PC-3 (cell line): ENCODE data around the gene HSD3B7. TPM values are rescaled to one million over a fixed set of nuclear protein-coding genes. Genes with fewer than 3 reads are reported as not detected.
"Not testable (repeated sequence)": the region's sequence is repeated elsewhere in the genome, so short reads cannot be mapped to it uniquely, and the experiment has no call there.

Experiments used
- ATAC-seq: fragments of 200-7000 bp; cut with Tn5 transposase; 2 replicates; pipeline ENCODE4 v1.9.1; 2020; ENCODE audit warnings: mild to moderate bottlenecking, moderate library complexity
- BruUV-seq: library from RNA; stranded (reverse); fragments of 400-500 nt; replicated peaks from 2 replicates; lab custom pipeline; 2021; lab: Mats Ljungman, UMichigan
- CTCF ChIA-PET: fragments of 300-600 bp; sonication (Branson Sonifier 250); formaldehyde crosslinking; loops from one replicate; lab custom pipeline; 2022; ENCODE audit warnings: antibody characterized with exemption; lab: Charles Lee
- POLR2A ChIA-PET: fragments of 300-600 bp; sonication (Branson Sonifier 250); formaldehyde crosslinking; loops from one replicate; lab custom pipeline; 2022; ENCODE audit warnings: antibody characterized with exemption; ENCODE audit not compliant: unreplicated experiment; lab: Charles Lee
- DNase-seq: peaks from one replicate; pipeline ENCODE4 v3.0.0-alpha.2; 2015
- H2AFZ ChIP-seq: fragments of 300-600 bp; sonication (generic); 2 replicates; pipeline ENCODE4 v1.6.0; 2016; ENCODE audit warnings: antibody characterized with exemption, low read length
- H3F3A ChIP-seq: fragments of 300-600 bp; sonication (generic); one replicate; pipeline ENCODE4 v1.6.0; 2017; ENCODE audit warnings: antibody characterized with exemption, low read length, control low read depth, mild to moderate bottlenecking; ENCODE audit not compliant: unreplicated experiment
- H3K27ac ChIP-seq: fragments of 300-600 bp; sonication (generic); 2 replicates; pipeline ENCODE4 v1.5.1; 2016; ENCODE audit warnings: mild to moderate bottlenecking, low read length
- H3K27me3 ChIP-seq: fragments of 300-600 bp; sonication (generic); 2 replicates; pipeline ENCODE4 v1.6.1; 2016; ENCODE audit warnings: low read length, mixed read lengths
- H3K36me3 ChIP-seq: fragments of 300-600 bp; sonication (generic); 2 replicates; pipeline ENCODE4 v1.6.1; 2016; ENCODE audit warnings: low read depth, mixed run types, low read length, mixed read lengths
- H3K4me1 ChIP-seq: fragments of 300-600 bp; sonication (generic); 2 replicates; pipeline ENCODE4 v1.5.1; 2016; ENCODE audit warnings: low read length; ENCODE audit not compliant: insufficient read depth
- H3K4me2 ChIP-seq: fragments of 300-600 bp; sonication (generic); 2 replicates; pipeline ENCODE4 v1.6.0; 2016; ENCODE audit warnings: low read length
- H3K4me3 ChIP-seq: fragments of 300-600 bp; sonication (generic); 2 replicates; pipeline ENCODE4 v1.5.1; 2016; ENCODE audit warnings: mild to moderate bottlenecking, low read length, mixed read lengths
- H3K79me2 ChIP-seq: fragments of 300-600 bp; sonication (generic); 2 replicates; pipeline ENCODE4 v1.6.1; 2017; ENCODE audit warnings: low read length, mixed read lengths
- H3K9ac ChIP-seq: fragments of 300-600 bp; sonication (generic); 2 replicates; pipeline ENCODE4 v1.6.0; 2016; ENCODE audit warnings: mild to moderate bottlenecking, low read length
- H3K9me2 ChIP-seq: fragments of 300-600 bp; sonication (generic); replicated peaks from 2 replicates; pipeline ENCODE4 v1.6.1; 2016; ENCODE audit warnings: mixed run types, low read length, mixed read lengths
- H3K9me3 ChIP-seq: fragments of 300-600 bp; sonication (generic); 2 replicates; pipeline ENCODE4 v1.6.1; 2016; ENCODE audit warnings: low read length, mixed read lengths
- H4K20me1 ChIP-seq: fragments of 300-600 bp; sonication (generic); 2 replicates; pipeline ENCODE4 v1.6.1; 2016; ENCODE audit warnings: low read length, mixed read lengths
- EZH2 ChIP-seq: fragments of 300-600 bp; sonication (generic); IDR thresholded peaks from one replicate; pipeline ENCODE4 v1.6.1; 2017; ENCODE audit warnings: antibody characterized with exemption, mild to moderate bottlenecking, low read length; ENCODE audit not compliant: unreplicated experiment
- EZH2phosphoT487 ChIP-seq: fragments of 300-600 bp; sonication (generic); IDR thresholded peaks from 2 replicates; pipeline ENCODE4 v1.6.1; 2018; ENCODE audit warnings: mild to moderate bottlenecking, antibody characterized with exemption, low read length, borderline replicate concordance
- intact Hi-C: fragments of 100-400 bp; cut with micrococcal nuclease; formaldehyde crosslinking; loops from 2 replicates; pipeline ENCODE4 v1.9.0; 2023
- total RNA-seq: library from RNA; depleted of rRNA; stranded (reverse); fragments of >200 nt; gene quantifications from 2 replicates; pipeline ENCODE4 v1.2.3, GENCODE V29; 2014
- TF ChIP-seq, protein P1 (sequence below): fragments of 300-600 bp; sonication (generic); conservative IDR thresholded peaks from 2 replicates; pipeline ENCODE4 v1.5.1; 2017; ENCODE audit warnings: antibody characterized with exemption, low read depth, mild to moderate bottlenecking, low read length

Gene HSD3B7
- total RNA-seq, 1 experiment from 2014 or later: 16.3 TPM

GRCh38 chr16:31016018-31016417 lies 31.0 kb downstream of the HSD3B7 start:
- H3K27ac ChIP-seq: no peak overlapping the region
- H3F3A ChIP-seq: no peaks in the 10 kb centered on the region

GRCh38 chr16:31017756-31018155 lies 32.7 kb downstream of the HSD3B7 start:
- H3K9me2 ChIP-seq, CTCF ChIA-PET, ATAC-seq, H4K20me1 ChIP-seq, H3K4me3 ChIP-seq, H3K9me3 ChIP-seq, H2AFZ ChIP-seq, intact Hi-C loops, H3K79me2 ChIP-seq, DNase-seq, H3F3A ChIP-seq, H3K4me1 ChIP-seq, H3K9ac ChIP-seq, H3K27me3 ChIP-seq, POLR2A ChIA-PET, H3K36me3 ChIP-seq, BruUV-seq, H3K27ac ChIP-seq, H3K4me2 ChIP-seq: not testable (repeated sequence)

More at GRCh38 chr16:31016018-31016417, 31.0 kb downstream of the HSD3B7 start:
- H3K4me2 ChIP-seq: no peak overlapping the region
- no peaks in the 10 kb centered on the region for H3K4me1 ChIP-seq
- ChIA-PET CTCF (no interaction called here), POLR2A (no interaction called here)
- no peaks in the 10 kb centered on the region for H3K27me3 ChIP-seq
- no peak for TF ChIP-seq EZH2
- TF ChIP-seq, protein P1, sequence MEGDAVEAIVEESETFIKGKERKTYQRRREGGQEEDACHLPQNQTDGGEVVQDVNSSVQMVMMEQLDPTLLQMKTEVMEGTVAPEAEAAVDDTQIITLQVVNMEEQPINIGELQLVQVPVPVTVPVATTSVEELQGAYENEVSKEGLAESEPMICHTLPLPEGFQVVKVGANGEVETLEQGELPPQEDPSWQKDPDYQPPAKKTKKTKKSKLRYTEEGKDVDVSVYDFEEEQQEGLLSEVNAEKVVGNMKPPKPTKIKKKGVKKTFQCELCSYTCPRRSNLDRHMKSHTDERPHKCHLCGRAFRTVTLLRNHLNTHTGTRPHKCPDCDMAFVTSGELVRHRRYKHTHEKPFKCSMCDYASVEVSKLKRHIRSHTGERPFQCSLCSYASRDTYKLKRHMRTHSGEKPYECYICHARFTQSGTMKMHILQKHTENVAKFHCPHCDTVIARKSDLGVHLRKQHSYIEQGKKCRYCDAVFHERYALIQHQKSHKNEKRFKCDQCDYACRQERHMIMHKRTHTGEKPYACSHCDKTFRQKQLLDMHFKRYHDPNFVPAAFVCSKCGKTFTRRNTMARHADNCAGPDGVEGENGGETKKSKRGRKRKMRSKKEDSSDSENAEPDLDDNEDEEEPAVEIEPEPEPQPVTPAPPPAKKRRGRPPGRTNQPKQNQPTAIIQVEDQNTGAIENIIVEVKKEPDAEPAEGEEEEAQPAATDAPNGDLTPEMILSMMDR: no peak
- TF ChIP-seq EZH2phosphoT487: no peak
- H3K9me3 ChIP-seq: no peaks in the 10 kb centered on the region
- H3K9ac ChIP-seq: no peak overlapping the region
- H4K20me1 ChIP-seq: no peaks in the 10 kb centered on the region
- DNase-seq (no peak), ATAC-seq (no peak; the same call in 1 of the 2 replicates)
- no peaks in the 10 kb centered on the region for H3K79me2 ChIP-seq
- H3K4me3 ChIP-seq: no peak overlapping the region
- H3K9me2 ChIP-seq: no peaks in the 10 kb centered on the region
- intact Hi-C loops: no loop called here
- no TSS peak for BruUV-seq
- H3K36me3 ChIP-seq: no peaks in the 10 kb centered on the region
- no peak overlapping the region for H2AFZ ChIP-seq

- ChIA-PET POLR2A (no interaction called here), CTCF (no interaction called here)
- Histone ChIP-seq H3K79me2 (no peaks in the 10 kb centered on the region), H3F3A (no peaks in the 10 kb centered on the region), H4K20me1 (no peaks in the 10 kb centered on the region), H3K9me3 (no peaks in the 10 kb centered on the region), H3K4me1 (no peaks in the 10 kb centered on the region), H3K9ac (no peak overlapping the region), H3K4me2 (no peak overlapping the region), H3K36me3 (no peaks in the 10 kb centered on the region), H3K27ac (no peak overlapping the region), H3K27me3 (no peaks in the 10 kb centered on the region), H2AFZ (no peak overlapping the region), H3K9me2 (no peaks in the 10 kb centered on the region), H3K4me3 (no peak overlapping the region)
- TF ChIP-seq, protein P1: no peak
- TF ChIP-seq EZH2phosphoT487 (no peak), EZH2 (no peak)
- no TSS peak for BruUV-seq
- intact Hi-C loops: loop anchor here (10.0 kb wide), 1 partner anchor 124 kb away; no protein-coding TSS in a partner anchor
- DNase-seq (no peak), ATAC-seq (no peak)
Observed at GRCh38 chr16:31020536-31020935, 35.5 kb downstream of the HSD3B7 start.
